Vagina (tissue), 2 donors: Measurements from ENCODE around the gene PASK. TPM values are rescaled to one million over a fixed set of nuclear protein-coding genes. Genes with fewer than 3 reads are reported as not detected.

Source experiments
- DNase-seq, 2 donors: peaks; one replicate each; pipeline ENCODE4 v3.0.0-alpha.2; 2017; ENCODE audit errors: extremely low spot score in 2 of 2
- H3K27ac ChIP-seq: fragments of 200-600 bp; sonication (generic); one replicate; pipeline ENCODE4 v1.5.1; 2019
- H3K27me3 ChIP-seq: fragments of 200-600 bp; sonication (generic); one replicate; pipeline ENCODE4 v1.5.1; 2019
- H3K36me3 ChIP-seq, 2 donors: fragments of 200-600 bp; sonication (generic); one replicate each; pipeline ENCODE4 v1.5.1; 2017 to 2019
- H3K4me1 ChIP-seq: fragments of 200-600 bp; sonication (generic); one replicate; pipeline ENCODE4 v1.5.1; 2019
- H3K4me3 ChIP-seq, 2 donors: fragments of 200-600 bp; sonication (generic); 1 replicate in 1 of 2; 2 replicates in 1 of 2; pipeline ENCODE4 v1.5.1; 2016 to 2019
- H3K9me3 ChIP-seq: fragments of 200-600 bp; sonication (generic); one replicate; pipeline ENCODE4 v1.5.1; 2019
- CTCF ChIP-seq, 3 experiments: fragments of 450-650 bp in 2 of 3; fragments of 200-600 bp in 1 of 3; sonication (generic) in 1 of 3; IDR thresholded peaks; one replicate each; pipeline ENCODE4 v1.5.1; 2017 to 2019; ENCODE audit warnings: antibody characterized with exemption in 3 of 3, mild to moderate bottlenecking in 2 of 3, moderate library complexity in 2 of 3
- POLR2A ChIP-seq, 2 donors: fragments of 450-650 bp; IDR thresholded peaks; one replicate each; pipeline ENCODE4 v1.6.1; 2017; ENCODE audit warnings: antibody characterized with exemption in 2 of 2, mild to moderate bottlenecking in 2 of 2, moderate library complexity in 2 of 2
- POLR2AphosphoS5 ChIP-seq, 2 donors: sonication (generic); formaldehyde crosslinking; IDR thresholded peaks; one replicate each; pipeline ENCODE4 v1.9.0; 2017; ENCODE audit warnings: antibody characterized with exemption in 2 of 2, mild to moderate bottlenecking in 2 of 2, low read depth in 1 of 2; ENCODE audit not compliant: insufficient read depth in 1 of 2
- intact Hi-C: fragments of 100-400 bp; cut with DNase I; formaldehyde crosslinking; loops from one replicate; pipeline ENCODE4 v1.15.1; 2023
- total RNA-seq: library from RNA; depleted of rRNA; stranded (reverse); fragments of >200 nt; gene quantifications from one replicate; pipeline ENCODE4 v1.2.3, GENCODE V29; 2016

PASK gene
- total RNA-seq, 1 donor from 2014 or later: 6.4 TPM

- Histone ChIP-seq H3K36me3 (peaks cover 0 to 28% of the 10 kb centered on the region in 2 donors), H3K4me3 (no peak overlapping the region), H3K27me3 (no peaks in the 10 kb centered on the region), H3K9me3 (no peaks in the 10 kb centered on the region), H3K27ac (no peak overlapping the region), H3K4me1 (no peaks in the 10 kb centered on the region)
- DNase-seq: no peak
- intact Hi-C loops: no loop called here
- TF ChIP-seq POLR2A (IDR thresholded peaks at IDR 0.05): no peak
- no peak for TF ChIP-seq POLR2AphosphoS5 (IDR thresholded peaks at IDR 0.05; ENCODE audit: insufficient read depth in 1 of 2, low read depth in 1 of 2)
- TF ChIP-seq CTCF (IDR thresholded peaks at IDR 0.05): no peak
These were observed 31.2 kb upstream of the PASK start for GRCh38 chr2:241180495-241180894.

DNA sequence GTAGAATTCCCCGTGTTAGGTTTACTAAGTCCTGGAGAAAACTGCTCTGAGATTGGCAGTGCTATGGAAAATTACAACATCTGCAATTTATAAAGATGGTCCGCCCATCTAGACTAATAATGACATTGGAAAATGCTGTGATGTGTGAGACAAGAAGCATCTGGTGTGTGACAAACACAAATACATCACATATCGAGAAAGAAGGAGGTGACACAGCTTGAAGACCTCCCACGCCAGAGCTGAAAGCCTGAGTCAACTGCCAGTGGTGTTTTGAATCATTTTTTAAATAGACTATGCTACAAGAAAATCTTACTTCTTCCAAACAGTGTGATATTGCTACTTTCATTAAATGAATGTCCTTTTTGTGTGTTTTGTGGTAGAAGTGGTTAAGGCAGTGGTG, 30.6 kb upstream of the PASK start:
- no peak overlapping the region for H3K4me3 ChIP-seq
- no peak overlapping the region for H3K27ac ChIP-seq
- H3K36me3 ChIP-seq: peaks cover 0 to 33% of the 10 kb centered on the region in 2 donors
- DNase-seq: no peak
- intact Hi-C loops: loop anchor here (5.0 kb wide), 1 partner anchor 107 kb away; no protein-coding TSS in a partner anchor
- TF ChIP-seq POLR2A (IDR thresholded peaks at IDR 0.05) (no peak), POLR2AphosphoS5 (IDR thresholded peaks at IDR 0.05; ENCODE audit: insufficient read depth in 1 of 2, low read depth in 1 of 2) (no peak), CTCF (IDR thresholded peaks at IDR 0.05) (no peak)
- no peaks in the 10 kb centered on the region for H3K9me3 ChIP-seq
- no peaks in the 10 kb centered on the region for H3K27me3 ChIP-seq
- no peaks in the 10 kb centered on the region for H3K4me1 ChIP-seq

GRCh38 chr2:241178961-241179360, 29.7 kb upstream of the PASK start:
- H3K36me3 ChIP-seq: peaks cover 0 to 34% of the 10 kb centered on the region in 2 donors
- TF ChIP-seq POLR2AphosphoS5 (IDR thresholded peaks at IDR 0.05; ENCODE audit: insufficient read depth in 1 of 2, low read depth in 1 of 2) (no peak), CTCF (IDR thresholded peaks at IDR 0.05) (no peak), POLR2A (IDR thresholded peaks at IDR 0.05) (no peak)
- no peaks in the 10 kb centered on the region for H3K4me1 ChIP-seq
- intact Hi-C loops: loop anchor here (5.0 kb wide), 1 partner anchor 108 kb away; no protein-coding TSS in a partner anchor
- no peaks in the 10 kb centered on the region for H3K9me3 ChIP-seq
- peak overlapping the region; percentile 43 for H3K27ac ChIP-seq
- H3K4me3 ChIP-seq: no peak overlapping the region
- no peak for DNase-seq
- no peaks in the 10 kb centered on the region for H3K27me3 ChIP-seq

- Histone ChIP-seq H3K27ac (no peak overlapping the region), H3K27me3 (no peaks in the 10 kb centered on the region), H3K9me3 (no peaks in the 10 kb centered on the region), H3K4me1 (no peaks in the 10 kb centered on the region), H3K36me3 (peaks cover 0 to 27% of the 10 kb centered on the region in 2 donors), H3K4me3 (no peak overlapping the region)
- DNase-seq: no peak
- no peak for TF ChIP-seq CTCF (IDR thresholded peaks at IDR 0.05)
- TF ChIP-seq POLR2AphosphoS5 (IDR thresholded peaks at IDR 0.05; ENCODE audit: insufficient read depth in 1 of 2, low read depth in 1 of 2): no peak
- TF ChIP-seq POLR2A (IDR thresholded peaks at IDR 0.05): no peak
- intact Hi-C loops: loop anchor here (5.0 kb wide), 1 partner anchor 110 kb away; no protein-coding TSS in a partner anchor
These were observed 28.5 kb upstream of the PASK start for GRCh38 chr2:241177526-241178334.

GRCh38 chr2:241173557-241173956, 24.3 kb upstream of the PASK start:
- Histone ChIP-seq H3K36me3 (peaks cover 0 to 48% of the 10 kb centered on the region in 2 donors), H3K9me3 (no peaks in the 10 kb centered on the region), H3K27me3 (no peaks in the 10 kb centered on the region), H3K4me3 (no peak overlapping the region), H3K27ac (no peak overlapping the region), H3K4me1 (no peaks in the 10 kb centered on the region)
- TF ChIP-seq POLR2AphosphoS5 (IDR thresholded peaks at IDR 0.05; ENCODE audit: insufficient read depth in 1 of 2, low read depth in 1 of 2): no peak
- TF ChIP-seq CTCF (IDR thresholded peaks at IDR 0.05): no peak
- TF ChIP-seq POLR2A (IDR thresholded peaks at IDR 0.05): no peak
- intact Hi-C loops: no loop called here
- DNase-seq: no peak
